Measurements from ENCODE around the gene MSX2.

Gene MSX2

DNA sequence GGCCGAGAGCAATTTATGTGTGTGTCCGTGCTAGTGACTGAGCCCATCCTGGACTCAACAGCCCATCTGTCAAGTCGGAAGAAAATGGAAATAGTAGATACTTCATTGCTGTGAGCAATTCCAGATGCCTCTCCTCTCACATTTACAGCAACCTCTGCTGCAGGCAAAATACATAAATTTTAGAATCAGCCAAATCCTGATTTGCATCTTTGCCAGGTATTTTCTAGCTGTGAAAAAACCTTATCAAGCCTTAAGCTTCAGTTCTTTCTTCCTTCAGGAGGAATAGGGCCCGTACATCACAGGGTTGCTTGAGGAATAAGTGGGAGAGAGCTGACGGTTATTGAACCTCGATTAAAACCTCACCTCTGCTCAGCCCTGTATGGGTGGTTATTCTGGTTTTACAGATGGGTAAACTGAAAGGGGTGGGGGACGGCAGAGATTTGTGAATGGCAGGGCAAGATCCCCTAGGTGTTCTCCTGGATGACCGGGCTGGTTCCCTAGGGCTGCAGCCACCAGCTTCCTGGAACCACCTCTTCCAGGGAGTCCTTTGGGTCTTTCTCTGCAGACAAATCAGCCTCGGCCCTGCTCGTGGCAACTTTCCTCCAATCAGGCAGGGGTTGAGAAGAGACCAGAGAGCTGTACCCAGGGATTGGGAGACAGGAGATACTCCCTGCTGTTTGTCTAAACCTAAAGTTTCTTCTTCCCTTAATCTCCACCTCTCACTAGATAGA lies 5.3 kb upstream of the MSX2 start:
- no peak for DNase-seq (ENCODE audit: low read depth)

DNA sequence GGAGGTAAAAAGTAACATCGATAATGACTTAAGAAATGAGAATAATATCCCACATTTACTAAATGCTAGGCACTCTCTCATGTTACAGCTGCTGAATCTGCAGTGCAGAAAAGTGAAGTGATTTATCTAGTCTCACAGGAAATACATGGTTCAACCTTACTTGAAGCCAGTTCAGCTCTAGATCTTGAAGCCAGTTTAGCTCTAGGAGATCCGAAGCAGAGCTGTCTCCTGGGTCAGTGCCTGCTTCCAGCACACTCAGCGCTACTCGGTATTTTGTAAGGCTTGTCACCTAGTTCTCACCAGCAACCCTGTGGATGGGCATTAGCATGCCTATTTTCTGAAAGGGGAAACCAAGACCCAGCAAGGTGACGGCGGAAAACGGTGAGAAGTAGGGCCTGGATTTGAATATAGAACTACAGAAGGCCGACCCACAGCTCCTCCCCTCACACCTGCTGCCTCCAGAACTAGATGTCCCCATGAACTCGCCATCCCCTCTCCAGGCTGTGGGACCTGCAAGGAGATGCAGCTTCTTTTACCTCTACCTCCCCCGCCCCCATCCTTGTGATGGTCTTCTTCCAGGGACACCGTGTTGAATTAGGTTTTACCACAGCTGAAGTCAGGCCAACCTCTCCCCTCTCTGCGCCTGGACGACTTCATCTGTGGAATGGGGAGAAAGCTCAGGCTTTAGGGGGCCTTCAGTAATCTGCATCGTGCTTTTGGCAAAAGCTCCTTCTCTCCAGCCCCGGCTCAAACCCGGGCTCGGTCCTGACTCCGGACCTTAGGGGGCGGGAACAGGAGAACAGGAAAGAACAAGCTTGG lies 4.4 kb upstream of the MSX2 start:
- DNase-seq (ENCODE audit: low read depth) = no peak

DNA sequence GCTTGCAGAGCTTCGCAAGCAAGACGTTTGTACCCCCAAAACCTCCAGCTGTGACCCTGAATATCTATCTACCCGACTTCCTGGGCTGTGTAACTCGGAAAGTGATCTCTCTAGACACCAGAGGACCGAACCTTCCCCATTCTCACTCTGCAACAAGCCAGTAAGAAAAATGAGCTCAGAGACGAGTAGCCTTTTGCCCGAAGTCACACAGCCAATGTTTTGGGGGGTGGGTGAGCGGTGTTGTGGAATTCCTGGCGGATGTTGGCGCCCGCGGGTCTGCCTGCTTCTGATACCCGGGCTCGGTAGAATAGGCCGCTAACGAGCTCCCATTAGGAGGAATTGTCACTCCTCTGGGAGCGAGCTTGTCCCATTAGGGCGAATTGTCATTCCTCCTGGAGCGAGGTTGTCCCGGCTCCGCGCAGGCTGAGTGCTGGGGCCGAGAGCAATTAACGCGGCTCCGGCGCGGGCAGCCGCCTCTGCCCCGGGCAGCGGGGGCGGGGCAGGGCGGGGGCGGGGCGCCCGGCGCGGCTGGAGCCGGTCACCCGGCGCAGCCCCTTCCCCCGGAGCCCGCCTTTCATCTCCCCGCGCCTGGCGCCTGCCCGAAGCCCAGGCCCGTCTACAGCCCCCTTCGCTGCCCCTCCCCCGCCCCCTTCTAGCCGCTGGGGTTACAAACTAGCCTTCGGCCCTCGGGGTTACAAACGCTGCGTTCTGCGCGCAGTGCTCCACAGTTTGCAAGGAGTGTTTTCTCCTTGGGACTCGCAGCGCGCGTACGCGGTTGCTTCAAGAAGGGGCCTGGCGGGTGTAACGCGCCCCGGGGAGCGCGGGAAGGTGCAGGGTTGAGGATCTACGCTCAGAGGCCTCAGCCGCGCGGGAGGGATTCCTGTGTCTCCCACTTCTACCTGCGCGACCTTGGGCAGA lies 3.5 kb upstream of the MSX2 start:
- no peak for DNase-seq (ENCODE audit: low read depth)

DNA sequence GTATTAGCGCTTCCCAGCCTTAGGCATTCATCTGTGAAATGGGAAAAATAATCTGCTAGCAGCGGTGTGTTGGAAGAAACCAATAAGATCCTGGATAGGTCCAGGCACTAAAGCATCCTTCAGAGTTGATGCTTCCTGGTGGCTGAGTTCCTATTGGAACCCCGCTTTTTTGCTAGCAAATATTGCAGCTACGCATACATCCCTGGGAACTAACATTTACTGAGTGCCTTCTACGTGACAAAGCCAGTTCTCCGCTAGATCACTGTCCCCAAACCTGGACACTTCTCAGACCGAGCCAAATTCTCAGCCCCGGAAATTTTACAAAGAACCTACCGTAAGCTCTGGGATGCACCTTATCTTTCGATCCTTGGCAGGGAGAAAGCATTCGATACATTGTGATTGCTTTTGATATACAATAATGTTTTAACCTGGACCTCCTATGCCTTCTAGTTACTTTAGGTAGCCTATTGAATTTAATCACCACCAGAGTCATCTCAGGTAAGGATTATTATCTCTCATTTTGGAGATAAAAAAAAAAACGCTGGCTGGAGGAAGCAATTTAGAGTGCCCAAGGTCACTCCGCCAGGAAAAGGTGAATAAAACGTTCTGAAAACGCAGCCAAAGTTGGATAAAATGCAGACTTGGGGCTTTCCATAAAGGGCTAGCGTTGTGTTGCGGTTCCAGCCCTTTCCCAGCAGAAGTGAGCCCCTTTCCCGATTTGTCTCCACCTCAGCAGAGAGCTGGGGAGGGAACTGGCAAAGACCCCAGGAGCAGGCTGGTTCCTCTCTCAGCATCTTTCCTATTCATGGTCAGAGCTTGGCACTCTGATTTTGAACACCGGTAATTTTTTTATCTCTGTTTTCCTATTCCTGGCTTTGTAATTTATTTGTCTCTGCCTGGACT lies 2.6 kb upstream of the MSX2 start:
- DNase-seq (ENCODE audit: low read depth) = no peak

DNA sequence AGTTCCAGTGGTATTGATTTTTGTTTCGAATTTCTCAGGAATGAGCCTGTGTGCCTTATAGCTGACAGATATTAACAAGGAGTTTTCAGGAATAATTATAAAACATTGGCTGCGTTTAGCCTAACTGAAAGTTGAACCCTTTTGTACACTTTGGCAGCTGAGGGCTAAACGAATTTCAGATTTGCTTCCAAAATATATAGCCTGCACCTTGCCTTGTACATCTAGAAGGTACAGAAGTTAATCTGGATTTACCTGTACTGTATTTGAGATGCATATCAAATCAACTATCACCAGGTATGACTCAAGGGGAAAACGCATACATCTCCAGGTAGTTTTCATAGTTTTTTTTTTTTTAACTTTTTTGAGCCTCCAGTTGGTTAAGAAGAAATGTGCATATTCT lies 1.9 kb upstream of the MSX2 start:
- DNase-seq (ENCODE audit: low read depth) = no peak

DNA sequence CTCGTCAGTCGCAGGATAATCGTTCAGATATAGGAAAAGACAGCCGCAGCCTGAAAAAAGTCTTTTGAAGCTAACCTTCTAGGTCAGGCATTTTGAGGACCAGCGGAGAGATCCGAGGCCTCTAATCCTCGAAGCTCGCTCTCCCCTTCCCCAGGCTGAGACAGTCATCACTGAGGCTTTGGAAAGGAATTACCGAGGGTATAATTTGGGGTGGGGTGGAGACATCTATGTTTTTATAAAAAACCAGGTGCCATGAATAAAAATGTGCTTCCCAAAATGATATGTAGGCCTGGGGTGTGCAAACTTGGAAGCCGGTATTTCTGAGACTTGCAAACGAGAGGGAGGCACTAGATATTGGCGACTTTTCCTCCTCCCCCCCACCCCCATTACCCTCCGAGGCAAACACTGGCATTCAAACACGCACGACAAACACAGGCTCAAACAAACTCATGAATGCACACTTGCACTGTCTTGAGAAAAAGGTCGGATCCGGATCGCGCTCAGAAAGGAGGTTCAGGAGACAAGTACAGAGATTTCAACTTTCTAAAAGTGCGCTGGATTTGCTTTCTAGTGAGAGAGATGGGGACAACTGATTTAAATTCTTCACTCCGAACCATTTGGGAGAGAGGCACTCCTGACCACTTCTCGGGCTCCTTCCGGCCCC lies 935 bp upstream of the MSX2 start:
- no peak for DNase-seq (ENCODE audit: low read depth)

DNA sequence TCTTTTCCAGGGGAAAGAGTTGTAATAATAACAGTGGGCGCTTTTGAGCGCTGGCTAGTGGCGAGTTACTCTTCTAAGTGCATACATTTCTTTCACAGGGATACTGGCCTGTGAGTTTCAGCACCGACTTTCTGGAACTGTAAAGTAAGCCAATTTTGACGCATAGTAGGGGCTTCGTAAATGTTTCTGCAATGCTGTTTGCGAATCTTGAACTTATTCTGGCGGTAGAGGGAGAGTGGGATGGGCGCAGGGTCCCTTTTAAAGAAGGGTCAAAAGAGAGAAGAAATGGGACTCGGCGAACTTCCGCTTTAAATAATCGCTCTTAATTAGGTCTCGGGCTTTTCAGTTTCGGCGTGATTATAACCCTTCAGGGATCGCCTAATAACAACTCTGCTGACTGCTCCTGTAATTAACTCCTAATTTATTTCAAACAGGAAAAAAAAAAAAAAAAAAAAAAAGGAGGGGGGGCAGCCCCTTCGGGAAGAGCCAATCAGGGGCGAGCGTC lies 351 bp upstream of the MSX2 start:
- DNase-seq (ENCODE audit: low read depth) = no peak

DNA sequence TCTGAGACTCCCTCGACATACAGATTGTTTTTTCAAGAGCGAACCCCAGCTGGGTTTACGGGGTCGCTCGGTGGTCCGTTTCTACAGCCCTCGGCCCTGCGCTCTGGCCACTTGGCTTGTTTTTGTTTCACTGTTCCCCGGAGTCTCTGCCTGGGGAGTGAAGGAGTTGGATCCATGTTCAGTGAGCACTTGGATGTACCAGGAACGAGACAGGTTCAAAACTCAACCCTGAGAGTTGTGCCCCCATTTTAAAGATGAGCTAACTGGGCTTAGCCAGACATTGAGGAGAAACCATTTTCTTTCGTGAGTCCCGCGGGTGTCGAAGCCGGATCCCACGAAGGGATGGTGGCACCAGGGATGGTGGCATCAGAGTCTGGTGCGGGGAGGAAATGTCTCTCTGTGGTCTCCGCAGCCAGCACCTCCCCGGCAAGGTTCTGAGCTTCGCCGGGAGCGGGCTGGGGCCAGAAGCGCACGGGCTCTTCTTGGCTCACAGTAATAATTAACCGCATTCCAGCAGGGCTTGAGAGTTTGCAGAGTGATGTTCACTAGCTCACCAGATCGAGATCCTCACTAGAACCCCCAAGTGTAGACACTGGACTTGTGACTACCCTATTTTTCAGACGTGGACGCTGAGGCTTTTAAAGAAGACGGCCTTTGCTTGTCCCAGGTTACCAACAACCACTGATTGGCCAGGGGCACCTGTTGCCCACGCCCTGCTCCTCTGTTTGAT lies 1.0 kb downstream of the MSX2 start:
- no peak for DNase-seq (ENCODE audit: low read depth)

DNA sequence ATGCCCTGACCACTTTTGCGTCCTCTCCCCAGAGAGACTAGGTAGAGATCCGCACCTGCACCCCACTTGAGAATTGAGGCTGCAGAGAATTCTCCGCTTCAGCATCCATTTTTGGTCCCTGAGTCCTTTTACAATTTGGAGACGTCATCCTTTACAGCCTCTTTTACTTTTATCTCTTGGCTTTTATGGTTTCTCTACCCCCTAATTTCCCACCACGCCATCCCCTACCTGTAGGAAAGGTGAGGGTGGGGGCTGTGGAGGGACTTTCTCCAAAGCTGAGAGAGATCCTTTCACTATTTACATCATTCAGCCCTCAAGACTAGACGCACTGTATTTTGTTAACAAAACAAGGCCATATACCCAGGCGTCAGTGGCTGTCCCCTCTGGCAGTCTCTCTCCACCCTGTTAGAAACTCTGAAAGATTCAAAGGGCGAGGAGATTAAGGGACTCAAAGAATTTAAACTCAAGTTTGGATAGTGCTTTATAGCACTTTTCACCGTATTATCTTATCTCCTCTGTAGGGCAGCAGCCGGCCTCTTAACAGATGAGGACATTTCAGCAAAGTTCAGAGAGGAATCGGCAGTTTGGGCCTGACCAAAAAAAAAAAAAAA lies 1.7 kb downstream of the MSX2 start:
- DNase-seq (ENCODE audit: low read depth) = no peak

DNA sequence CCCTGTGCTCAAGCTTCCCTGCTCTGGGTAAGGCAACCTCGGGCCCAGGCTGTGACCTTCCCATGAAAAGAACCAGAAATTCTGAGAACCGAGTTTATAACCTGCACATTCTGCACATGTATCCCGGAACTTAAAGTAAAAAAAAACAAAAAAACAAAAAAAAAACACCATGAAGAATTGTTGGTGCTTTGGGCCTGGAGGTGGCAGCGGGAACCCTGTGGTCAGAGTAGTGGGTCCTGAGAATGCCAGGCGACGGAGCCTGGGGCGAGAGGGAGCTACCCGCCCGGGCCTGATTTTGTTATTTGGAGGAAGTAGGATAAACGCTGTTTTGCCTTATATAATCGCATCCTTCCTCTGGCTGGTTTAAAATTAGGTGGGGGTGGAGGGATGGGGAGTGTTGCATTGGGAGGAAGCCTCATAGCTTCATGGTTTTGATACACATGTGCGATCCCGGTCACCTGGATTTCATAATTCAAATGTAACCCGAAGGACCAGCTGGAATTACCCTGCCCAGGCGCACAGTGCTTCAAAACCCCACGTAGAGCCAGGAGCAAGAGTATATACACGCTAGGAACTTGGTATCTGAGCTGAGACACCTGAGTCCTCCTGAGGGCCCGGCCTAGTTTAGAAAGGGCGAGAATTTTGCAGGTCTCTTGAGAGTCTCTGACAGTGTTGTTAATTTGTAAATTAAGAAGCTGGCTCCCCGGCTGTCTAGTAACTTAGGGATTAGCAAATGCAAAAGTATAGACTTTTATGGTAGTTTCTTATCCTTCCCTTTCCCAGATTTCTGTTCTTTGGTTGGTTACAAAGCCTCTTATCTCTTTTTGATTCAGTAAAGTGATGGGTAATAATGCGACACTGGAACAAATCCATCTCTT lies 2.8 kb downstream of the MSX2 start:
- DNase-seq (ENCODE audit: low read depth) = no peak

DNA sequence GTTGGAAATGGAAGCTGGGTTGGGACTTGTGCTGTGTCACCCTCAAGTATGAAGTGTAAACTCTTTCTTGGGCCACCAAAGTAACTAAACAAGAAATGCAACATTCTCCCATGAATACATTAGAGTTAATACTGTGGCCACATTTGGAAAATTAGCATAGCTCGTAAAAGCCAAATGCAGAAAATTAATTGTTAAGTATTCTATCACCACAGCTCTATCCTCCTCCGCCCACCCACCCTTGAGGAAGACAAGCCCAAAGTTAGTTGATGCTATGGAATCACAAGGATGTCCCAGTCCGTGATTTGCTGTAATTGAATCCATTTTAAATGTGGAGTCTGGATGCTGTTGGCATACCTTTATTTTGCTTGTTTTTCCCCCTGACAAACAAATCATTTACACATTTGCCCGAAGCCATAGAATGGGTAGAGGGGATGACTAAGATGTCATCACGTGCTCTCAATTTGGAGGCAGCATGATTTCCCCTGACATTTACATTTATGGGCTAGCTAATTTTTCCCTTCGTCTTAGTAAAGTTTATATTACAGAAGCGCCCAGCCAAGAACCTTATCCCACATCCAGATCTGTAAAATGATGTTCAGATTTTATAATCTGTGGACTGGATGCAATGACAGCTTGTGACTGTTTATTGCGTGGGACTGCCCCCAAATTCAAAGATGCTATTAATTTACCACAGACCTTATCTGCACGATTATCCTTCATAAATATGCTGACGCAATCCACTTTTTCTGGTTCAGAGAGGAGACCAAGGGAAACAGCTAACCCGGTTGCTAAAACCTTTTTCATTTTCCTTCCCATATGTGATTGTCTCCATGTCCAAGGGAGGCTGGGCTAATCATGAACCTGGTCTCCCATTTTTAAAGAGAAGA lies 3.7 kb downstream of the MSX2 start:
- no peak for DNase-seq (ENCODE audit: low read depth)

DNA sequence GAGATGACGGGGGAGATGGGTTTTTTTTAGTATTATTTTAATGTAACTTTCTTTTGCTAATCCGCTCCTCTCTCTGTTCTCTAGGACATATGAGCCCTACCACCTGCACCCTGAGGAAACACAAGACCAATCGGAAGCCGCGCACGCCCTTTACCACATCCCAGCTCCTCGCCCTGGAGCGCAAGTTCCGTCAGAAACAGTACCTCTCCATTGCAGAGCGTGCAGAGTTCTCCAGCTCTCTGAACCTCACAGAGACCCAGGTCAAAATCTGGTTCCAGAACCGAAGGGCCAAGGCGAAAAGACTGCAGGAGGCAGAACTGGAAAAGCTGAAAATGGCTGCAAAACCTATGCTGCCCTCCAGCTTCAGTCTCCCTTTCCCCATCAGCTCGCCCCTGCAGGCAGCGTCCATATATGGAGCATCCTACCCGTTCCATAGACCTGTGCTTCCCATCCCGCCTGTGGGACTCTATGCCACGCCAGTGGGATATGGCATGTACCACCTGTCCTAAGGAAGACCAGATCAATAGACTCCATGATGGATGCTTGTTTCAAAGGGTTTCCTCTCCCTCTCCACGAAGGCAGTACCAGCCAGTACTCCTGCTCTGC lies 4.8 kb downstream of the MSX2 start:
- DNase-seq (ENCODE audit: low read depth) = no peak

DNA sequence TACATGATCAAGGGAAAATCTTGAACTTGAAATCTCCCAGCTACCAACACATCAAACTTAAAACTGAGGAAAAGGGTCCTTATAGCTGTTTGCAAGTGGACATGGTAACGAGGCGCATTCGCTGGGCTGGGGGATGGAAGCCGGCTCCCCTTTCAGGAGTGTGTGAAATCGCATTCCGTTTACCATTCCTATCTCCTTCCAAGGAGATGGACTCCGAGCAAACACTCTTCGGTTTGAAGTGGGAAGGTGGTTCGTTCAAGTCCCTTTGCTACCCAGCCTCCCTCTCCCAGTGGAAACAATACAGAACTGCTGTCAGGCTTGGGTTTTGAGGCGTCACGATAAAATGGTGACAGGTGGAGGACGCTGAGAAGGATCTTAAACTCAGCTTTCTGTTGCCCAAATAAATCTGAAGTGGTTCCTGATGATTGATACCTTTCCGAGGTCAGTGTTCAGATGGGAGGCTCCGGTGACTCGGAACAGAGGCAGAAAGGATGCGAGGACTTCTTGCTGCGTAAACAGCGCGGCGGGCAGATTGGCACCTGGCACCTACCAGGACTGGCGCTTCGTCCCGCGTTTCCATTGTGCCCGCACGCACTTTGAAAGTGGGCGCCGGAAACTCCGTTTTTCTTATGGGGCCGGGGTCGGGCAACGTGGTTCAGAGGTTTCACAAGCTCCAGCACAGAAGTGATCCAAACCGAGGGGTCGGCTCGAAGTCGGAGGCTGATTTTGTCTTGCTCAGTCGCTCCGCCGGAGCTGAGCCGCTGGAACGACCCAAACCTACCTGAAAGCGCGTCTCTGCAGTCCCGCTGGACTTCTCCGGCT lies 7.0 kb downstream of the MSX2 start:
- DNase-seq (ENCODE audit: low read depth) = no peak

DNA sequence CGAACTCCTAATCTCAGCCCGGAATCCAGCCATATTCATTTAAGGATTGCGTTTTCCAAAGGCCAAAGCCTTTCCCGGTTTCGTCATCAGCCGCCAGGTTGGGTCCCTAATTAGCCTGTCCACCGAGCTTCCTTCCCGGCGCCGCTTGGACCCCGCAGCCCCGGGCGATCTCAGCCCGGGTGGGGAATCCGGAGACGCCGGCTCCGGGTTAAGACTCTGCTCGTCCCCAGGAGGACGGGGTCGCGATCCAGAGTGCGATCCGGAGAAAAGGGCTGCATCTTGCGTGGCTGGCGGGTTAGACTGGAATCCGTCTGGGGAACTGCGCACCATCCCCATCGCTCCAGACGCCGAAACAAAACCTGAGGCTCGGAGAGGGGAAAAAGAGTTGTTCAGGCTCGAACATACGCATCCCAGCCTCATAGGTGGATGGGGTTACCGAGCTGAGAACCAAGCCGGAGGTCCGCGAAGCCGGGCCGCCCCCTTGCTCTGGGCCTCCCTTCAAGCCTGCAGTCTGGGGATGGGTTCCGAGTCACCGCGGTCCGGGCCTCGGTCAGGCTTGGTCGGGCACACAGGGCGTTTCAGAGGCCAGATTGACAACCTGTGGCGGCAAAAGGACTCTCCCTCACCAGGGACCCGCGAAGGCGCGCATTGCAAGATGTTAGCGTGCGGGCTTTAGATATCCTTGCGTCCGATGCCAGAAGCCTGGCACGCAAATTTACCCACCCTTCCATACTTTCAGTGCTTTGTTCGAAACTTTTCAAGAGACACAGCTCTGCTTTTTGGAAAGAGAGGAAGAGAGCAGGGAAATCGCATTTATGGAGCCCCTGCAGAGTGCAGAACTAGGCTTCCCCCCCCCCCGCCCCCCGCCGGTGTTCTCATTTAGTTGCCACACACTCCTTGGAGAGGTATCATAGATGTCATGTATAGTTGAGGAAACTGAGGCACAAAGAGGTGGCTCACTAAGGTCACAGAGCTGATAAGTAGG lies 7.9 kb downstream of the MSX2 start:
- no peak for DNase-seq (ENCODE audit: low read depth)

DNA sequence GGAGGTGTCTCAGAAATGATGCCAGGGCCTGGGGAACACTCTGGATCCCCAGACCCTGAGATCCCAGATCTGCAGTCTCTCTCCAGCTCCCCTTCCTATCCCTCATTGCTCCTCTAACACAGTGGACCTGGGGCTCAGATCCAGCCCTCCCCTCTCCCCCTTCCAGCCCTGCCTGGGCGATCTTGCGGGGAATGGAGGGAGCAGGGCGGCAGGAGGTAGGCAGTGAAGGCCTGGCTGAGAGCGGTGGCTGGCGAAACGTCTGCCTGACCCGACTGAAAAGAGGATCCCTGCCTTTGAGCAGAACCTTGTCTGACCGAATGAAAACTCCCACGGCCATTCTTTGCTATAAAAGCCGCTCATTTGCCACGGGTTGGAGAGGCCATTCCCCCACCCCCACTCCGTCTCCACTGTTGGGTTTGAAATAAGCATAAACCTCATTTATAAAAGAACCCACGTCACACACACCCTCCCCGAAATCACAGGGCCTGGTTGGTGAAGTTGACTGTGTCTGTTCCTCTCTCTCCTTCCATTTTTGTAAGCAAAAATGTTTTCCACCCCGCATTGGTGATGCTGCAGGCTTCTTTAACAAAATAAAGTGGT lies 8.8 kb downstream of the MSX2 start:
- DNase-seq (ENCODE audit: low read depth) = no peak
